ENCODE data around the gene TWF1.
"Not testable (repeated sequence)": the region's sequence is repeated elsewhere in the genome, so short reads cannot be mapped to it uniquely, and the experiment has no call there.

Gene TWF1

DNA sequence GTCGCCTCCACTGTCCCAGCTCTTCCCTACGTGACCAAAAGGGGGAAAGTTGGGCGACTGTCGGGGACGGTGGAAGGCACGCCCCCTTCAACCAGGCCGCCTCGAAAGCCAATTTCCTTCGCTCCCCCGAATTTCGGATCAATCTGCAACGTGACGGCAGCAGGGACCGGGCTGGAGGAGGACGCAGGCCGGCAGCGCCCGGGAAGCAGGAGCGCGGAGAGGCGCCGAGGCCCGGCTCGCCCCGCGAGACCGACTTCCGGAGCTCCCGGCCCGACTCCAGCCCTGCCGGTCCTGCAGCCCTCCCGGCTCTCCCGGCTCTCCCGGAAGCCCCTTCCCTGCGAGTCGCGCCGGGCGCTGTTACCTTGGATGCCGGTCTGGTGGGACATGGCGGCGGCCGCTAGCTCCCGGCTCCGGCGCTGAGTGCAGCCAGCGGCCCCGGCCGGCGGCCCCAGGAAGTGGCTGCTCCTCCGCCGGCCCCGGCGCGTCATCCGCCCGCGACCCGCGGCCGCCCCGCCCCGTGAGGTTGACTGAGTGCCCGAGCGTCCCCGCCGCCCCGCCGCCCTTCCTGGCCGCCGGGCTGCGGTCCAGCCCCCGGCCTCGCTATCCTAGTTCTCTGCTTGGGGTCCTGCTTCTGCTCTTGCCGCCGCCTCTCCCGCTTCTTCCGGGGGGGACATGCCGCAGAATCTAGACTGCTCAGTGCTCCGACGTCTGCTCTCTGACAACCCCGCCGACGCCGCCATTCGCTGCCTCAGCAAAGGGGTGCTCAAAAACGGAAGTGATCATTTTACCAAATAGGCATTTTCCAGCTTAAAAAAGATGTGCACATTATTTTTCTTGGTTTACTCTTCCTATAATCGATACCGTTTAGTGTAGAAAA, at the start of gene TWF1:
TSS of gene TWF1 (minus strand) at position 458 of the 877 bp plus-strand sequence. CDS start at position 386, 72 bp downstream.
- TF ChIP-seq, protein P1, sequence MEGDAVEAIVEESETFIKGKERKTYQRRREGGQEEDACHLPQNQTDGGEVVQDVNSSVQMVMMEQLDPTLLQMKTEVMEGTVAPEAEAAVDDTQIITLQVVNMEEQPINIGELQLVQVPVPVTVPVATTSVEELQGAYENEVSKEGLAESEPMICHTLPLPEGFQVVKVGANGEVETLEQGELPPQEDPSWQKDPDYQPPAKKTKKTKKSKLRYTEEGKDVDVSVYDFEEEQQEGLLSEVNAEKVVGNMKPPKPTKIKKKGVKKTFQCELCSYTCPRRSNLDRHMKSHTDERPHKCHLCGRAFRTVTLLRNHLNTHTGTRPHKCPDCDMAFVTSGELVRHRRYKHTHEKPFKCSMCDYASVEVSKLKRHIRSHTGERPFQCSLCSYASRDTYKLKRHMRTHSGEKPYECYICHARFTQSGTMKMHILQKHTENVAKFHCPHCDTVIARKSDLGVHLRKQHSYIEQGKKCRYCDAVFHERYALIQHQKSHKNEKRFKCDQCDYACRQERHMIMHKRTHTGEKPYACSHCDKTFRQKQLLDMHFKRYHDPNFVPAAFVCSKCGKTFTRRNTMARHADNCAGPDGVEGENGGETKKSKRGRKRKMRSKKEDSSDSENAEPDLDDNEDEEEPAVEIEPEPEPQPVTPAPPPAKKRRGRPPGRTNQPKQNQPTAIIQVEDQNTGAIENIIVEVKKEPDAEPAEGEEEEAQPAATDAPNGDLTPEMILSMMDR (IDR thresholded peaks at IDR 0.05; ENCODE audit: control extremely low read depth, extremely low read depth, low read depth, missing control alignments): no peak
- ChIA-PET POLR2A (interaction anchor here (1.2 to 1.4 kb wide), 3 partner anchors 9 to 14 kb away, joined by 3 to 4 read pairs (median 4); no protein-coding TSS in a partner anchor), CTCF (interaction anchor here (1.0 to 3.3 kb wide), 16 partner anchors 9 to 1143 kb away, joined by 3 to 14 read pairs (median 4); partner anchors contain the start of genes IRAK4 and PUS7L)
- peak; percentile 93 for DNase-seq (ENCODE audit: extremely low spot score)

DNA sequence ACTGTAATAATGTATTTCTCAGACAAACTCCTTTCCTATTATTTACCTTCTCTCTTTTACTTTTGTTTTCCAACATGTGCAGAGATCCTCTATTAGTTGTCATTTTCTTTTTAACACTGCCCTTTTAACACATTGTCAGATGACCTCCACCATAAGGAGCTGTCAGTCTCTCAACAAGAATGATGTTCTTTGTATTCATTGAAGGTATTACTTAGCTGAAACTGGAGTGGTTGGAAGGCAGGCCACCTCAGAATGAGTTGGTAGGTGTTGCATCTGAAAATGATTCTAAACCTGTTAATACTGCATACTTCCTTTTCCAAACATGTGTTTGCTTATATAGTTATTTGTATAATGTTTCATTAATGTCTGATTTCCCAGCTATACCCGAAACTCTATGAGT, 46.6 kb upstream of the TWF1 start:
- DNase-seq (ENCODE audit: extremely low spot score): no peak
- TF ChIP-seq, protein P1 (IDR thresholded peaks at IDR 0.05; ENCODE audit: control extremely low read depth, extremely low read depth, low read depth, missing control alignments): no peak
- ChIA-PET CTCF (interaction anchor here (1.0 to 2.0 kb wide), 4 partner anchors 9 to 16 kb away, joined by 3 to 10 read pairs (median 4); partner anchors contain the start of gene TMEM117), POLR2A (no interaction called here)

DNA sequence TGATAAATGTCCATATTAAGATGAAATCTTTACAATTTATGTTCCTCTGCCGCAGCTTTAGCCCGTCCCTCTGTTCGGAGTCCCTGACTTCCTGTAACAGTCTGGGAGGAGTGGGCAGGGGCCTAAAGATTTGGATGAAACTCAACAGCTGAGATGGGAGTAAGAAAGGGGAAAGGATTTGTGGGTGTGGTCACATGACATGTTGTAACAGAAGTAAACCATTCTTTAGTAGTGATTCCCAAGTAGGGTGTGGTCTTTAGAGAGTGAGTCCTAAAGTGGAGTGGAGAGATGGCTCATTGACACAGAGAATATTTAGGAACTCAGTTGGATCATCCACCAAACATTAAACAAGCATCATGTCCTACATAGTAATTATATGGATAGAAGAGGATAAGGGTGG, 42.7 kb upstream of the TWF1 start:
- ChIA-PET POLR2A (no interaction called here), CTCF (no interaction called here)
- TF ChIP-seq, protein P1 (IDR thresholded peaks at IDR 0.05; ENCODE audit: control extremely low read depth, extremely low read depth, low read depth, missing control alignments): no peak

DNA sequence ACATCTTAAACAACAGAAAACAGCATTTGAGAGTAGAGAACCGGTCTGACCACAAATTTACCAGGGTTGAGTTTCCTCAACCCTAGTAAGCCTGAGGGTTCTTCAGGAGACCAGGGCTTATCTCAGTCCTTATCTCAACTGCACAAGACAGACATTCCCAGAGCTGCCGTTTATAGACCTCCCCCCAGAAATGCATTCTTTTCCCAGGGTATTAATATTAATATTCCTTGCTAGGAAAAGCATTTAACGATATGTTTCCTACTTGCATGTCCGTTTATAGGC, 42.0 kb upstream of the TWF1 start:
- CTCF ChIA-PET: interaction anchor here (1.3 kb wide), 1 partner anchor 22 kb away, joined by 3 read pairs; no protein-coding TSS in a partner anchor
- TF ChIP-seq, protein P1 (IDR thresholded peaks at IDR 0.05; ENCODE audit: control extremely low read depth, extremely low read depth, low read depth, missing control alignments): no peak
- POLR2A ChIA-PET: interaction anchor here (0.6 kb wide), 1 partner anchor 500 kb away, joined by 4 read pairs; no protein-coding TSS in a partner anchor
- no peak for DNase-seq (ENCODE audit: extremely low spot score)

More for the DNA sequence above, 42.7 kb upstream of the TWF1 start:
- DNase-seq (ENCODE audit: extremely low spot score): no peak

DNA sequence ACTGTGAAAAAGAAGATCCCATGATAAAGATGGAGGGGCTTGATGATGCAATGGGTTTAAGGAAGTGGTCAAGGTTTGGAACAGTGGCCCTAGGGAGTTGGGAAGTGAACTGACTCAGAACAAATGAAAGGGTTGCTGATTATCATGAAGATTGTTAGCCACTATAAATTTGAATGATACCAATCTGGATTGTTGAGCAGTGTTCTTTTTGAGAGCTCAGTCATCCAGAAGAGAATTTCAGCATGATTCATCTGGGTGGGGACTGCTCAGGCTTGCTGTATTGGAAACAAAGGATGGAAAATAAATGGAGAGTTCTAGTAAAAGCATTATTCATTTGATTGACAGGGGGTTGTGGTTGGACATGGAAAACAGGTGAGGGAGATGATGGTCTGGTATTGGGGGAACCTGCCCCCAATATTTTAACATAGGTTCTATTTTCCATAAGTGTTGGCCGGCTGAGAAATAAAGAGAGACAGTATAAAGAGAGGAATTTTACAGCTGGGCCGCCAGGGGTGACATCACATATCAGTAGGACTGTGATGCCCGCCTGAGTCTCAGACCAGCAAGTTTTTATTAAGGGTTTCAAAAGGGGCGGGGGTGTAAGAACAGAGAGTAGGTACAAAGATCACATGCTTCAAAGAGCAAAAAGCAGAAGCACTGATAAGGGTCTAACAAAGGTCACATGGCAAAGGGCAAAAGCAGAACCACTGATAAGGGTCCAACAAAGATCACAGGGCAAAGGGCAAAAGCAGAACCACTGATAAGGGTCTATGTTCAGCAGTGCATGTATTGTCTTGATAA, 41.5 kb upstream of the TWF1 start:
- DNase-seq (ENCODE audit: extremely low spot score): not testable (repeated sequence)
- CTCF ChIA-PET: interaction anchor here (1.0 to 1.3 kb wide), 2 partner anchors 12 to 23 kb away, joined by 3 read pairs; no protein-coding TSS in a partner anchor
- POLR2A ChIA-PET: interaction anchor here (0.6 kb wide), 1 partner anchor 501 kb away, joined by 4 read pairs; no protein-coding TSS in a partner anchor

DNA sequence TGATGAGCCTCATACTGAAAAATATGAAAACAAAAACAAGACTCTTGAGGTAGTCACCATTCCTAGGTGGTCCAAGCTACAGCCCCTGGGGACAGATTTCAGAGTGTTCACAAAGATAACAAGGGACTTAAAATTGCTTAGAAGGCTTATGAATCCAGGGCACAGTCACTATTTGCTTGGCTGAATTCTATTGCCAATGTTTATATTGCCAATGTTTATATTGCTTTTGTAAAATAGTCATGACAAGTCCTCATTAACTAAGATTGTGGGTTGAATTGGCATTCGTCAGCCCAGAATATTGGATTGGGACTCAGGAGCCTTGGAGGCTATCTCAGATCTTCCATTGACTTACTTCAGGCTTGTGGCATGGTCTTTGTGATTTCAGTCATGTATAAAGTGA, 36.1 kb upstream of the TWF1 start:
- ChIA-PET POLR2A (no interaction called here), CTCF (no interaction called here)
- DNase-seq (ENCODE audit: extremely low spot score): no peak
- TF ChIP-seq, protein P1 (IDR thresholded peaks at IDR 0.05; ENCODE audit: control extremely low read depth, extremely low read depth, low read depth, missing control alignments): no peak

All from GM10248 (cell line).